ENCODE data around the gene CDH12.

DNA sequence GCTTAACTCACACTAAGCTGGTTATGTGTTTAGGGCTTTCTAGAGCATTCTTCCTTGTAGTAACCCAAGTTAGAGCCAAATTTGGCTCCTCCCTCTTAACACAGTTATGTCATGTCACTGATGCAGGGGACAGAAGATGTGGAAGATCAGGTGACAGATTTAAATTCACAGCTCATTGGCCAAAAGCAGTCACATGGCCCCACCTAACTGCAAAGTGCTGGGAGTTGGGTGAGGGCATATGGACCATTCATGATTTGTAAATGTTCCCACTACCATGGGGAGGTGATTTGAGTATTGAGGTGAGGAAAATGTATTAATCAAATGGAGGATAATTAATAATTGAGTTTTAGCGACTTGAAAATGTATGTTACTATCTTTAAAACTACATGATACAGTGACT, 829.4 kb downstream of the CDH12 start:
- no peak for TF ChIP-seq EZH2 (IDR thresholded peaks at IDR 0.05; ENCODE audit: insufficient read depth, low read length)
- TF ChIP-seq, protein P1, sequence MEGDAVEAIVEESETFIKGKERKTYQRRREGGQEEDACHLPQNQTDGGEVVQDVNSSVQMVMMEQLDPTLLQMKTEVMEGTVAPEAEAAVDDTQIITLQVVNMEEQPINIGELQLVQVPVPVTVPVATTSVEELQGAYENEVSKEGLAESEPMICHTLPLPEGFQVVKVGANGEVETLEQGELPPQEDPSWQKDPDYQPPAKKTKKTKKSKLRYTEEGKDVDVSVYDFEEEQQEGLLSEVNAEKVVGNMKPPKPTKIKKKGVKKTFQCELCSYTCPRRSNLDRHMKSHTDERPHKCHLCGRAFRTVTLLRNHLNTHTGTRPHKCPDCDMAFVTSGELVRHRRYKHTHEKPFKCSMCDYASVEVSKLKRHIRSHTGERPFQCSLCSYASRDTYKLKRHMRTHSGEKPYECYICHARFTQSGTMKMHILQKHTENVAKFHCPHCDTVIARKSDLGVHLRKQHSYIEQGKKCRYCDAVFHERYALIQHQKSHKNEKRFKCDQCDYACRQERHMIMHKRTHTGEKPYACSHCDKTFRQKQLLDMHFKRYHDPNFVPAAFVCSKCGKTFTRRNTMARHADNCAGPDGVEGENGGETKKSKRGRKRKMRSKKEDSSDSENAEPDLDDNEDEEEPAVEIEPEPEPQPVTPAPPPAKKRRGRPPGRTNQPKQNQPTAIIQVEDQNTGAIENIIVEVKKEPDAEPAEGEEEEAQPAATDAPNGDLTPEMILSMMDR (IDR thresholded peaks at IDR 0.05; ENCODE audit: insufficient read depth, low read depth, low read length), result no peak
